PC-9 (cell line): Measurements from ENCODE around the gene TMEM231.

Experiments used
- CTCF ChIP-seq: fragments of 200-600 bp; sonication (generic); conservative IDR thresholded peaks from 2 replicates; pipeline ENCODE4 v1.6.1; 2017; ENCODE audit warnings: mixed run types, antibody characterized with exemption, mild to moderate bottlenecking, moderate library complexity
- EZH2 ChIP-seq: fragments of 200-600 bp; sonication (generic); IDR thresholded peaks from 2 replicates; pipeline ENCODE4 v1.8.0; 2017; ENCODE audit warnings: antibody characterized with exemption, low read depth

- TF ChIP-seq CTCF: no peak
- TF ChIP-seq EZH2: no peak
Observed at GRCh38 chr16:75559564-75560372, 3.7 kb upstream of the TMEM231 start.
